HUES6 (cell line): ENCODE data around the gene TMEM217.
"Not testable (repeated sequence)": the region's sequence is repeated elsewhere in the genome, so short reads cannot be mapped to it uniquely, and the experiment has no call there.

Experiments used
- H3K27ac ChIP-seq: 2 replicates; pipeline ENCODE4 v1.7.0; 2013; ENCODE audit warnings: low read depth, mild to moderate bottlenecking, low read length, inconsistent platforms
- H3K27me3 ChIP-seq: 2 replicates; pipeline ENCODE4 v1.6.1; 2013; ENCODE audit warnings: low read length; ENCODE audit not compliant: control insufficient read depth, insufficient read depth
- H3K36me3 ChIP-seq: 2 replicates; pipeline ENCODE4 v1.6.1; 2013; ENCODE audit warnings: low read length; ENCODE audit not compliant: control insufficient read depth, insufficient read depth
- H3K4me1 ChIP-seq: 2 replicates; pipeline ENCODE4 v1.6.1; 2013; ENCODE audit warnings: low read length; ENCODE audit not compliant: control insufficient read depth, insufficient read depth
- H3K4me3 ChIP-seq: 2 replicates; pipeline ENCODE4 v1.5.1; 2013; ENCODE audit warnings: low read depth, low read length
- H3K9ac ChIP-seq: one replicate; pipeline ENCODE4 v1.6.1; 2013; ENCODE audit warnings: mild to moderate bottlenecking, low read length
- H3K9me3 ChIP-seq: 2 replicates; pipeline ENCODE4 v1.6.1; 2013; ENCODE audit warnings: low read depth, low read length; ENCODE audit not compliant: control insufficient read depth, insufficient read depth

The TMEM217 gene

DNA sequence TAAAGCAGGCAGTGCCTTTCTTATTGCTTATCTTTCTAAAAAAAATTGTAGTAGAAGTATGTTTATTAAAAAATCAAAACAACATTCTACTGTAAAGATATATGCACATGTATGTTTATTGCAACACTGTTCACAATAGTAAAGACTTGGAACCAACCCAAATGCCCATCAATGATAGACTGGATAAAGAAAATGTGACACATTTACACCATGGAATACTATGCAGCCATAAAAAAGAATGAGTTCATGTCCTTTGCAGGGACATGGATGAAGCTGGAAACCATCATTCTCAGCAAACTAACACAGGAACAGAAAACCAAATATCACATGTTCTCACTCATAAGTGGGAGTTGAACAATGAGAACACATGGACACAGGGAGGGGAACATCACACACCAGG, 39.7 kb upstream of the TMEM217 start:
- not testable (repeated sequence) for H3K4me3 ChIP-seq, H3K27ac ChIP-seq, H3K9me3 ChIP-seq, H3K9ac ChIP-seq, H3K27me3 ChIP-seq, H3K4me1 ChIP-seq
- peaks cover 57% of the 10 kb centered on the region for H3K36me3 ChIP-seq

DNA sequence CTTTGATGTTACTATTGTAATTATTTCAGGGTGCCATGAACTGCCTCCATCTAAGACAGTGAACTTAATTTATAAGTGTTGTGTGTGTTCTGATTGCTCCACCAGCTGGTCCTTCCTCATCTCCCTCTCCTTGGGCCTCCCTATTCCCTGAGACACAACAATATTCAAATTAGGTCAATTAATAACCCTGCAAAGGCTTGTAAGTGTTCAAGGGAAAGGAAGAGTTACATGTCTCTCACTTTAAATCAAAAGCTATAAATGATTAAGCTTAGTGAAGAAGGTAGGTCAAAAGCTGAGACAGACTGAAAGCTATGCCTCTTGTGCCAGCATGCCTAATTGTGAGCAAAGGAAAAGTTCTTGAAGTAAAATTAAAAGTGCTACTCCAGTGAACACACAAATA, 35.5 kb upstream of the TMEM217 start:
- H3K9ac ChIP-seq, result no peak overlapping the region
- H3K27ac ChIP-seq, result no peak overlapping the region
- H3K9me3 ChIP-seq, result no peaks in the 10 kb centered on the region
- H3K4me1 ChIP-seq, result no peaks in the 10 kb centered on the region; the same call in 1 of the 2 replicates
- H3K27me3 ChIP-seq, result no peaks in the 10 kb centered on the region
- H3K4me3 ChIP-seq, result no peak overlapping the region
- H3K36me3 ChIP-seq, result peaks cover 75% of the 10 kb centered on the region

GRCh38 chr6:37289931-37290330, 32.0 kb upstream of the TMEM217 start:
- H3K4me3 ChIP-seq, result no peak overlapping the region
- no peaks in the 10 kb centered on the region; the same call in 1 of the 2 replicates for H3K4me1 ChIP-seq
- H3K9me3 ChIP-seq, result no peaks in the 10 kb centered on the region
- H3K36me3 ChIP-seq, result peaks cover 79% of the 10 kb centered on the region
- no peak overlapping the region for H3K9ac ChIP-seq
- H3K27me3 ChIP-seq, result no peaks in the 10 kb centered on the region
- no peak overlapping the region for H3K27ac ChIP-seq

DNA sequence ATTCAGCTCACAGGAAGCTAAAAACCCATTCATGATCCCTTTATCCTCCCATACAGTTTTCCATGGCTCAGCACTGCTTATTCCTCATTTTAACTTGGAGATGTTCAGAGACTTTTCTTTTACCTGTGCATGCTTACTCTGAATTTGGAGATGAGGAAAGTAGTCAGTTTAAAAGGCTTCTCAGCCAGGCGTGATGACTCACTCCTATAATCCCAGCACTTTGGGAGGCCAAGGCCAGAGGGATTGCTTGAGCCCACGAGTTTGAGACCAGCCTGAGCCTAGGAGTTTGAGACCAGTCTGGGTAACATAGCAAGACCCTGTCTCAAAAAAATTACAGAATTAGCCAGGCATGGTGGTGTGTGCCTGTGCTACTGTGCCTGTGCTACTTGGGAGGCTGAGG, 30.3 kb upstream of the TMEM217 start:
- H3K4me1 ChIP-seq, result no peaks in the 10 kb centered on the region; the same call in 1 of the 2 replicates
- no peak overlapping the region for H3K4me3 ChIP-seq
- H3K27me3 ChIP-seq, result no peaks in the 10 kb centered on the region
- H3K36me3 ChIP-seq, result peaks cover 81% of the 10 kb centered on the region
- no peak overlapping the region for H3K27ac ChIP-seq
- H3K9ac ChIP-seq, result no peak overlapping the region
- no peaks in the 10 kb centered on the region for H3K9me3 ChIP-seq

GRCh38 chr6:37287519-37288157, 29.7 kb upstream of the TMEM217 start:
- Histone ChIP-seq H3K27me3 (no peaks in the 10 kb centered on the region), H3K4me1 (no peaks in the 10 kb centered on the region; the same call in 1 of the 2 replicates), H3K4me3 (no peak overlapping the region), H3K27ac (no peak overlapping the region), H3K9ac (no peak overlapping the region), H3K9me3 (no peaks in the 10 kb centered on the region), H3K36me3 (peaks cover 84% of the 10 kb centered on the region)

GRCh38 chr6:37285861-37286311, 27.9 kb upstream of the TMEM217 start:
- Histone ChIP-seq H3K9ac (no peak overlapping the region), H3K9me3 (no peaks in the 10 kb centered on the region), H3K4me3 (no peak overlapping the region), H3K36me3 (peaks cover 84% of the 10 kb centered on the region), H3K4me1 (no peaks in the 10 kb centered on the region; the same call in 1 of the 2 replicates), H3K27me3 (no peaks in the 10 kb centered on the region), H3K27ac (no peak overlapping the region)

GRCh38 chr6:37284781-37285180, 26.8 kb upstream of the TMEM217 start:
- Histone ChIP-seq H3K36me3 (peaks cover 85% of the 10 kb centered on the region), H3K9ac (no peak overlapping the region), H3K27me3 (no peaks in the 10 kb centered on the region), H3K4me1 (no peaks in the 10 kb centered on the region; the same call in 1 of the 2 replicates), H3K4me3 (no peak overlapping the region), H3K9me3 (no peaks in the 10 kb centered on the region), H3K27ac (no peak overlapping the region)

DNA sequence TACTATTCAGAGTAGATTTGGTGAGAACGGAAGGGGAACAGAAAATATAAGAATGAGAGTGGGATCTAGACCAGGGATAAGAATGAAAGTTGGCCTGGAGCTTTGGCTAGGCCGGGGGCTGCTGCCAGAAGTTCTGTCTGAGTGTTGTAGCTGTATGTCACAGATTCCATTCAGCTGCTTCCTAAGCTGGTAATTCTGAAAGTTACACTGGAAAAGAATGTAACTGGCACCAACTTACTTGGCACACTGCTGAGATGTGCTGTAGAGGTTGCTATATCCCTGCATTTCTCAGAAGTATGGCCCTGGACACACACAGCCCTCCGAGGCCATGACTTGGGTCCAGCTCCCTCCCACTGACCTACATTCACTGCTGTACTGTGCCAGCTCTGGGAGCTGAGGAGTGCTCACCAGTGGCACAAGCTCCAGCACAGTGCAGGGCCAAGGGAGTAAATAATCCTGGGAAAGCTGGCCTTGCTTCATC, 25.8 kb upstream of the TMEM217 start:
- H3K9ac ChIP-seq, result no peak overlapping the region
- H3K27me3 ChIP-seq, result no peaks in the 10 kb centered on the region
- H3K9me3 ChIP-seq, result no peaks in the 10 kb centered on the region
- peaks cover 85% of the 10 kb centered on the region for H3K36me3 ChIP-seq
- no peak overlapping the region for H3K27ac ChIP-seq
- H3K4me3 ChIP-seq, result no peak overlapping the region
- H3K4me1 ChIP-seq, result no peaks in the 10 kb centered on the region

- H3K36me3 ChIP-seq, result peaks cover 84% of the 10 kb centered on the region
- no peak overlapping the region for H3K9ac ChIP-seq
- no peaks in the 10 kb centered on the region for H3K9me3 ChIP-seq
- H3K27me3 ChIP-seq, result no peaks in the 10 kb centered on the region
- H3K4me1 ChIP-seq, result no peaks in the 10 kb centered on the region
- H3K4me3 ChIP-seq, result no peak overlapping the region
- H3K27ac ChIP-seq, result no peak overlapping the region
Measured at GRCh38 chr6:37283268-37283667, 25.3 kb upstream of the TMEM217 start.

DNA sequence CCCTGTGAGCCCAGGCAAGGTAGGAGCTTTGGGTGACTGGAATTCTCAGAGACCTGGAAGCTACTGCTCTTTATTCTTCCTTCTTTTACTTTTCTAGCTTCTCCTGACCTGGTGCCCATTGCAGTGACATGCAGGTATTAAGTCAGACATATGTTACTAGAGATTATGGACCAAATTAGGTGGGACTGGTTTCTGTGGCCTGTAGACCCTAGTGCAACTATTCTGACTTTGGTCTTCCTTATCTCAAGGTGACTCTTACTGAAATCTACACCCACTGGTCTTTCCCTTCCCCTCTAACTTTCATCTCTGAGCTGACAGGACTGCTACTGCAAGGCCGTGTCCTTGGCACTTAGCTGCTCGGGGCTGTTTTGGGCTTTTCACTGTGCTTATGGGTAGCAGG, 24.4 kb upstream of the TMEM217 start:
- H3K27ac ChIP-seq, result no peak overlapping the region
- H3K9ac ChIP-seq, result no peak overlapping the region
- H3K27me3 ChIP-seq, result no peaks in the 10 kb centered on the region
- no peaks in the 10 kb centered on the region for H3K9me3 ChIP-seq
- no peaks in the 10 kb centered on the region for H3K4me1 ChIP-seq
- H3K4me3 ChIP-seq, result no peak overlapping the region
- H3K36me3 ChIP-seq, result peaks cover 75% of the 10 kb centered on the region

GRCh38 chr6:37280162-37280887, 22.4 kb upstream of the TMEM217 start:
- no peaks in the 10 kb centered on the region for H3K9me3 ChIP-seq
- H3K4me1 ChIP-seq, result no peaks in the 10 kb centered on the region
- peaks cover 62% of the 10 kb centered on the region for H3K36me3 ChIP-seq
- H3K9ac ChIP-seq, result no peak overlapping the region
- no peaks in the 10 kb centered on the region for H3K27me3 ChIP-seq
- no peak overlapping the region for H3K4me3 ChIP-seq
- H3K27ac ChIP-seq, result no peak overlapping the region
